Ovary (tissue), 3 donors: ENCODE measurements around the gene CCDC171.

ENCODE experiments used
- POLR2A ChIP-seq: fragments of 450-650 bp; IDR thresholded peaks from one replicate; pipeline ENCODE4 v1.6.1; 2017; ENCODE audit warnings: antibody characterized with exemption, mild to moderate bottlenecking, moderate library complexity
- TF ChIP-seq, protein P1 (sequence below), 3 donors: fragments of 450-650 bp in 2 of 3; fragments of 200-600 bp in 1 of 3; IDR thresholded peaks; one replicate each; pipeline versions ENCODE4 v1.5.1 to v1.8.0; 2016 to 2022; ENCODE audit warnings: antibody characterized with exemption in 3 of 3, mild to moderate bottlenecking in 1 of 3
- donor health status: DM: no; HTN: no; CAD: no.

GRCh38 chr9:15549611-15550010 lies 3.2 kb upstream of the CCDC171 start:
- TF ChIP-seq, protein P1, sequence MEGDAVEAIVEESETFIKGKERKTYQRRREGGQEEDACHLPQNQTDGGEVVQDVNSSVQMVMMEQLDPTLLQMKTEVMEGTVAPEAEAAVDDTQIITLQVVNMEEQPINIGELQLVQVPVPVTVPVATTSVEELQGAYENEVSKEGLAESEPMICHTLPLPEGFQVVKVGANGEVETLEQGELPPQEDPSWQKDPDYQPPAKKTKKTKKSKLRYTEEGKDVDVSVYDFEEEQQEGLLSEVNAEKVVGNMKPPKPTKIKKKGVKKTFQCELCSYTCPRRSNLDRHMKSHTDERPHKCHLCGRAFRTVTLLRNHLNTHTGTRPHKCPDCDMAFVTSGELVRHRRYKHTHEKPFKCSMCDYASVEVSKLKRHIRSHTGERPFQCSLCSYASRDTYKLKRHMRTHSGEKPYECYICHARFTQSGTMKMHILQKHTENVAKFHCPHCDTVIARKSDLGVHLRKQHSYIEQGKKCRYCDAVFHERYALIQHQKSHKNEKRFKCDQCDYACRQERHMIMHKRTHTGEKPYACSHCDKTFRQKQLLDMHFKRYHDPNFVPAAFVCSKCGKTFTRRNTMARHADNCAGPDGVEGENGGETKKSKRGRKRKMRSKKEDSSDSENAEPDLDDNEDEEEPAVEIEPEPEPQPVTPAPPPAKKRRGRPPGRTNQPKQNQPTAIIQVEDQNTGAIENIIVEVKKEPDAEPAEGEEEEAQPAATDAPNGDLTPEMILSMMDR (IDR thresholded peaks at IDR 0.05) = no peak
- TF ChIP-seq POLR2A = no peak
